ENCODE data around the gene CACNA1D.

CACNA1D gene

DNA sequence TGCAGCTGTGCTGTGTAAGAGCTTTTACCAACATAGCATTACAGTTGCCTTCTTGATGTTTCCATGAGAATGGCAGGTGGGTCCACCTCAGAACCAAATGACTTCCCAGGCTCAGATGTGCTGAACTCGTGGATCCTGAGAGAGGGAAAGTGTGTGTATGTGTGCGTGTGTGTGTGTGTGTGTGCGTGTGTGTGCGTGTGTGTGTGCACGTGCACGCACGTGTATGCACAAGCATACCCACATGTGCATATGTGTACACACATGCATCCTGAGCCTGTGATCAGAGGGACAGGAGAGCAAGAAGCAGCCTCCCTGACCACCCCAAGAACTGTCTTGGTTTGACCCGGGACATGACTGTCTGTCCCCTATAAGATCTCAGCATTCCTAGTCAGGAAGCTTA is 303.7 kb downstream of the CACNA1D start:
- Histone ChIP-seq H3K9me3 (ENCODE audit: insufficient read depth, low read length) (no peaks in the 10 kb centered on the region), H2AFZ (ENCODE audit: low read depth, low read length, severe bottlenecking) (no peak overlapping the region), H3K9ac (ENCODE audit: low read length) (no peak overlapping the region), H4K20me1 (ENCODE audit: low read depth, low read length) (no peaks in the 10 kb centered on the region), H3K4me2 (ENCODE audit: low read depth, low read length, poor library complexity, severe bottlenecking) (no peak overlapping the region), H3K36me3 (ENCODE audit: low read length) (no peaks in the 10 kb centered on the region), H3K79me2 (ENCODE audit: insufficient read depth, low read length) (no peaks in the 10 kb centered on the region), H3K27ac (ENCODE audit: low read depth, low read length) (no peak overlapping the region), H3K4me3 (ENCODE audit: insufficient read depth, low read length, poor library complexity, severe bottlenecking) (no peak overlapping the region), H3F3A (ENCODE audit: insufficient read depth) (no peaks in the 10 kb centered on the region), H3K9me2 (replicated peaks; ENCODE audit: insufficient read depth, low read length) (no peaks in the 10 kb centered on the region), H3K27me3 (ENCODE audit: low read length) (no peaks in the 10 kb centered on the region)
- no peak for TF ChIP-seq EZH2phosphoT487 (conservative IDR thresholded peaks at IDR 0.05; ENCODE audit: low read length)
- TF ChIP-seq, protein P1, sequence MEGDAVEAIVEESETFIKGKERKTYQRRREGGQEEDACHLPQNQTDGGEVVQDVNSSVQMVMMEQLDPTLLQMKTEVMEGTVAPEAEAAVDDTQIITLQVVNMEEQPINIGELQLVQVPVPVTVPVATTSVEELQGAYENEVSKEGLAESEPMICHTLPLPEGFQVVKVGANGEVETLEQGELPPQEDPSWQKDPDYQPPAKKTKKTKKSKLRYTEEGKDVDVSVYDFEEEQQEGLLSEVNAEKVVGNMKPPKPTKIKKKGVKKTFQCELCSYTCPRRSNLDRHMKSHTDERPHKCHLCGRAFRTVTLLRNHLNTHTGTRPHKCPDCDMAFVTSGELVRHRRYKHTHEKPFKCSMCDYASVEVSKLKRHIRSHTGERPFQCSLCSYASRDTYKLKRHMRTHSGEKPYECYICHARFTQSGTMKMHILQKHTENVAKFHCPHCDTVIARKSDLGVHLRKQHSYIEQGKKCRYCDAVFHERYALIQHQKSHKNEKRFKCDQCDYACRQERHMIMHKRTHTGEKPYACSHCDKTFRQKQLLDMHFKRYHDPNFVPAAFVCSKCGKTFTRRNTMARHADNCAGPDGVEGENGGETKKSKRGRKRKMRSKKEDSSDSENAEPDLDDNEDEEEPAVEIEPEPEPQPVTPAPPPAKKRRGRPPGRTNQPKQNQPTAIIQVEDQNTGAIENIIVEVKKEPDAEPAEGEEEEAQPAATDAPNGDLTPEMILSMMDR (IDR thresholded peaks at IDR 0.05; ENCODE audit: insufficient read depth, low read length, poor library complexity, severe bottlenecking), result no peak

DNA sequence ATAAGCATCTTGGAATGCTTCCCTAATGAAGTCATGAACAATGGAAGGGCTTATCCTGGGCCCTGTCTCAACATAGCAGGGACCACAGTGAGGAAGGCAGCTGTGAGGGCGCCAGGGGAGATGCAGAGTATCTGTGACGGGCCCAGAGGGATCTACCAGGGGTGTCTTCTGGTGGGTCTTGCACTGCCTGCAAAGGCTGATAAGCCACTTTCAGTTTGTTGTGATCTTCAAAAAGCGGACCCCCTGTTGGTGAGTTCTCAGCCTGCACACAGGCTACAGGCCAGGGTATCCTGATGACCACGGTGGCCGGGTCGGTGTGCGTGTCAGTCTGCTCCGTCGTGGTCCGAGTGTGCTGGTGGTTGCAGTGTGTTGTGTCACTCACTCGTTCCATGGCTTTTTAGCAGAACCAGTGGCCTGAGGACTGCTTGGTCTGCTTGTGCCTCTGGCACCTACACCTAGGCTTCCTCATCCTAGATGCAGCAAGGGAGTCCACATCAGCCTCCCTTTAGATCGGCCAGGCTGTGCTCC is 305.0 kb downstream of the CACNA1D start:
- TF ChIP-seq, protein P1 (IDR thresholded peaks at IDR 0.05; ENCODE audit: insufficient read depth, low read length, poor library complexity, severe bottlenecking), result no peak
- TF ChIP-seq EZH2phosphoT487 (conservative IDR thresholded peaks at IDR 0.05; ENCODE audit: low read length), result no peak
- Histone ChIP-seq H4K20me1 (ENCODE audit: low read depth, low read length) (no peaks in the 10 kb centered on the region), H3K9me3 (ENCODE audit: insufficient read depth, low read length) (no peaks in the 10 kb centered on the region), H3K79me2 (ENCODE audit: insufficient read depth, low read length) (no peaks in the 10 kb centered on the region), H3K36me3 (ENCODE audit: low read length) (no peaks in the 10 kb centered on the region), H3K4me2 (ENCODE audit: low read depth, low read length, poor library complexity, severe bottlenecking) (no peak overlapping the region), H3F3A (ENCODE audit: insufficient read depth) (no peaks in the 10 kb centered on the region), H3K9me2 (replicated peaks; ENCODE audit: insufficient read depth, low read length) (no peaks in the 10 kb centered on the region), H3K27me3 (ENCODE audit: low read length) (no peaks in the 10 kb centered on the region), H2AFZ (ENCODE audit: low read depth, low read length, severe bottlenecking) (no peak overlapping the region), H3K4me3 (ENCODE audit: insufficient read depth, low read length, poor library complexity, severe bottlenecking) (no peak overlapping the region), H3K9ac (ENCODE audit: low read length) (no peak overlapping the region), H3K27ac (ENCODE audit: low read depth, low read length) (no peak overlapping the region)

DNA sequence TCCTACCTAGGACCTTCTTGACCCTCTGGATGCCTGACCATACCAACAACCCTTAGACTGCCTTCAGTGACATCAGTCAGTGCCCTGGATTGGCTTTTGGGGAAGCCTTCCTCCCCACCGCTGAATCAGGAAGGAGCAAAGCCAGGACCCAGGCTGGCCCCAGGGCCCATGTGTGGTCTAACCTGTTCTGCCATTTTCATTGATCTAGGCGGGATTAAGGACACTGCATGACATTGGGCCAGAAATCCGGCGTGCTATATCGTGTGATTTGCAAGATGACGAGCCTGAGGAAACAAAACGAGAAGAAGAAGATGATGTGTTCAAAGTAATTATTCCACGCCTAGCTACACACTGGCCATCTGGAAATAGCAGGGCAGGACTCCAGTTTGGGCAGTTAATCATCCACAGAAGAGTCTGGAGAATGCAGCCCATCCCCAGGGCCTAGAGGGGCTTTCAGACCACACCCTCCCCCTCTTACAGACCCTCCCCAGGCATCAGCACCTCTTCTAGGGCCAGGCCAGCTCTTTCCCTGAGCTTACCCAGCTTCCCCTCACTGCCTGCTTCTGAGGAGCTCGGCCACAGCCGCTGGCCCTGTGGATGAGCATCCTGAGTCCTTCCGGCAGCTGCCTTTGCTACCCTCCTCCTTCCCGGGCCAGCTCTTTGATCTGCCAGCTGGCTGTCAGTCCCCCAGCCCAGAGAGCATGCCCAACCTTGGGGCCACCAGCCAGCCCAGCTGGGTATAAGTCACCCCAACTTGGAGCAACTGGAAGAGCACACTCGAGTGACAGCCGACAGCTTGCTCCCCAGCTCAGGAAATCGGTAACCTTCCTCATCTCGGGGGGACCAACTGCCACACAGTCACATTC is 305.9 kb downstream of the CACNA1D start:
- Histone ChIP-seq H3K27me3 (ENCODE audit: low read length) (no peaks in the 10 kb centered on the region), H3K9me2 (replicated peaks; ENCODE audit: insufficient read depth, low read length) (no peaks in the 10 kb centered on the region), H3K4me2 (ENCODE audit: low read depth, low read length, poor library complexity, severe bottlenecking) (no peak overlapping the region), H3K9ac (ENCODE audit: low read length) (no peak overlapping the region), H2AFZ (ENCODE audit: low read depth, low read length, severe bottlenecking) (no peak overlapping the region), H3F3A (ENCODE audit: insufficient read depth) (no peaks in the 10 kb centered on the region), H4K20me1 (ENCODE audit: low read depth, low read length) (no peaks in the 10 kb centered on the region), H3K4me3 (ENCODE audit: insufficient read depth, low read length, poor library complexity, severe bottlenecking) (no peak overlapping the region), H3K79me2 (ENCODE audit: insufficient read depth, low read length) (no peaks in the 10 kb centered on the region), H3K9me3 (ENCODE audit: insufficient read depth, low read length) (no peaks in the 10 kb centered on the region), H3K36me3 (ENCODE audit: low read length) (no peaks in the 10 kb centered on the region), H3K27ac (ENCODE audit: low read depth, low read length) (no peak overlapping the region)
- TF ChIP-seq, protein P1 (IDR thresholded peaks at IDR 0.05; ENCODE audit: insufficient read depth, low read length, poor library complexity, severe bottlenecking), result no peak
- TF ChIP-seq EZH2phosphoT487 (conservative IDR thresholded peaks at IDR 0.05; ENCODE audit: low read length), result no peak

All from SU-DHL-6 (cell line).